ENCODE data around the gene ERCC5.

The ERCC5 gene

GRCh38 chr13:102917019-102917418, 71.2 kb downstream of the ERCC5 start:
- no peaks in the 10 kb centered on the region for H3K27me3 ChIP-seq (replicated peaks; ENCODE audit: control insufficient read depth, insufficient read depth, low read length)

GRCh38 chr13:102922184-102922583, 76.4 kb downstream of the ERCC5 start:
- no peaks in the 10 kb centered on the region for H3K36me3 ChIP-seq (ENCODE audit: control insufficient read depth, insufficient read depth, low read length)
- no peaks in the 10 kb centered on the region for H3K27me3 ChIP-seq (replicated peaks; ENCODE audit: control insufficient read depth, insufficient read depth, low read length)
- no peak for TF ChIP-seq CTCF (IDR thresholded peaks at IDR 0.05; ENCODE audit: insufficient read depth, low read length, poor library complexity, severe bottlenecking)
- H3K4me3 ChIP-seq (replicated peaks; ENCODE audit: low read depth, low read length) = no peak overlapping the region
- DNase-seq (ENCODE audit: extremely low read depth, insufficient read length) = no peak

More at GRCh38 chr13:102917019-102917418, 71.2 kb downstream of the ERCC5 start:
- Histone ChIP-seq H3K36me3 (ENCODE audit: control insufficient read depth, insufficient read depth, low read length) (no peaks in the 10 kb centered on the region), H3K4me3 (replicated peaks; ENCODE audit: low read depth, low read length) (no peak overlapping the region)
- DNase-seq (ENCODE audit: extremely low read depth, insufficient read length) = no peak
- no peak for TF ChIP-seq CTCF (IDR thresholded peaks at IDR 0.05; ENCODE audit: insufficient read depth, low read length, poor library complexity, severe bottlenecking)

Measured in GM06990 (cell line).